PFSK-1 (cell line): ENCODE results near the gene COL4A6.

Experiments used
- FOXP2 ChIP-seq: optimal IDR thresholded peaks from 2 replicates; pipeline ENCODE3; 2011; ENCODE audit warnings: borderline replicate concordance, control low read depth, inconsistent platforms; ENCODE audit not compliant: insufficient read depth; ENCODE audit errors: extremely low read length, extremely low read depth
- POLR2AphosphoS5 ChIP-seq: IDR thresholded peaks from 2 replicates; pipeline ENCODE4 v1.6.1; 2012; ENCODE audit warnings: low read depth, mild to moderate bottlenecking, control low read depth, low read length, moderate library complexity
- REST ChIP-seq, 2 experiments: IDR thresholded peaks; 2 replicates each; pipeline versions ENCODE4 v1.6.1 to v1.8.0; 2011 to 2012; ENCODE audit warnings: low read depth in 2 of 2, low read length in 2 of 2, control low read depth in 1 of 2, inconsistent platforms in 1 of 2, mild to moderate bottlenecking in 1 of 2, moderate library complexity in 1 of 2; ENCODE audit not compliant: insufficient read depth in 1 of 2
- SIN3A ChIP-seq: IDR thresholded peaks from 2 replicates; pipeline ENCODE4 v1.6.1; 2012; ENCODE audit warnings: mild to moderate bottlenecking, low read length, moderate library complexity, borderline replicate concordance; ENCODE audit not compliant: insufficient read depth
- TAF1 ChIP-seq: IDR thresholded peaks from 2 replicates; pipeline ENCODE4 v1.6.1; 2012; ENCODE audit warnings: low read length, control low read depth, borderline replicate concordance; ENCODE audit not compliant: insufficient read depth

The COL4A6 gene

GRCh38 chrX:108167211-108167872 lies 270.9 kb downstream of the COL4A6 start:
- TF ChIP-seq TAF1 (no peak), SIN3A (no peak), POLR2AphosphoS5 (no peak), FOXP2 (no peak), REST (IDR thresholded peaks at IDR 0.05; ENCODE audit: insufficient read depth in 1 of 2, low read depth in 2 of 2, low read length in 2 of 2) (no peak)

GRCh38 chrX:108165383-108166111 lies 272.7 kb downstream of the COL4A6 start:
- TF ChIP-seq FOXP2 (no peak), POLR2AphosphoS5 (no peak)

- TF ChIP-seq REST (IDR thresholded peaks at IDR 0.05; ENCODE audit: insufficient read depth in 1 of 2, low read depth in 2 of 2, low read length in 2 of 2) (no peak), FOXP2 (no peak), POLR2AphosphoS5 (no peak), SIN3A (no peak), TAF1 (no peak)
These were observed 274.7 kb downstream of the COL4A6 start for GRCh38 chrX:108163333-108164082.

GRCh38 chrX:108162265-108162664 lies 276.0 kb downstream of the COL4A6 start:
- TF ChIP-seq POLR2AphosphoS5 (no peak), FOXP2 (no peak), REST (IDR thresholded peaks at IDR 0.05; ENCODE audit: insufficient read depth in 1 of 2, low read depth in 2 of 2, low read length in 2 of 2) (no peak), TAF1 (no peak), SIN3A (no peak)

GRCh38 chrX:108160309-108160708 lies 277.9 kb downstream of the COL4A6 start:
- TF ChIP-seq SIN3A (no peak), REST (IDR thresholded peaks at IDR 0.05; ENCODE audit: insufficient read depth in 1 of 2, low read depth in 2 of 2, low read length in 2 of 2) (no peak), POLR2AphosphoS5 (no peak), FOXP2 (no peak), TAF1 (no peak)
